HepG2 (cell line): ENCODE measurements around the gene RNF40. TPM values are rescaled to one million over a fixed set of nuclear protein-coding genes. Genes with fewer than 3 reads are reported as not detected.

Source experiments
- DNMT1 ChIP-seq: sonication (generic); formaldehyde crosslinking; IDR thresholded peaks from 2 replicates; pipeline ENCODE4 v1.5.1; 2020; ENCODE audit warnings: mild to moderate bottlenecking, missing genetic modification reagents
- FOXC1 ChIP-seq: sonication (generic); formaldehyde crosslinking; IDR thresholded peaks from 2 replicates; pipeline ENCODE4 v1.8.0; 2022; ENCODE audit warnings: mild to moderate bottlenecking, missing genetic modification reagents, borderline replicate concordance
- FOXK2 ChIP-seq: fragments of 450-650 bp; IDR thresholded peaks from 2 replicates; pipeline ENCODE4 v1.6.1; 2016
- HOXA9 ChIP-seq: sonication (generic); formaldehyde crosslinking; IDR thresholded peaks from 2 replicates; pipeline ENCODE4 v1.8.1; 2022; ENCODE audit warnings: missing genetic modification reagents, mild to moderate bottlenecking, moderate library complexity, borderline replicate concordance
- KDM5A ChIP-seq: fragments of 200-600 bp; sonication (generic); IDR thresholded peaks from 2 replicates; pipeline ENCODE4 v1.7.0; 2018; ENCODE audit warnings: antibody characterized with exemption, mild to moderate bottlenecking, low read length, borderline replicate concordance
- KLF11 ChIP-seq: IDR thresholded peaks from 2 replicates; pipeline ENCODE4 v1.6.1; 2016; ENCODE audit warnings: missing compliant biosample characterization
- KLF12 ChIP-seq: sonication (generic); formaldehyde crosslinking; IDR thresholded peaks from 2 replicates; pipeline ENCODE4 v1.4.0; 2020; ENCODE audit warnings: missing genetic modification reagents, borderline replicate concordance
- LCORL ChIP-seq, 2 experiments: fragments of 450-650 bp in 1 of 2; sonication (generic) in 1 of 2; formaldehyde crosslinking in 1 of 2; IDR thresholded peaks; 2 replicates each; pipeline versions ENCODE4 v1.5.0 to v1.6.1; 2017 to 2020; ENCODE audit warnings: antibody characterized with exemption in 1 of 2, missing genetic modification reagents in 1 of 2
- MAFG ChIP-seq: sonication (generic); formaldehyde crosslinking; IDR thresholded peaks from 2 replicates; pipeline ENCODE4 v1.5.1; 2020; ENCODE audit warnings: mild to moderate bottlenecking, missing genetic modification reagents
- MXI1 ChIP-seq: IDR thresholded peaks from 3 replicates; pipeline ENCODE4 v1.6.1; 2012; ENCODE audit warnings: low read depth, low read length, inconsistent platforms, borderline replicate concordance
- NAIF1 ChIP-seq: sonication (generic); formaldehyde crosslinking; IDR thresholded peaks from 2 replicates; pipeline ENCODE4 v1.5.0; 2020; ENCODE audit warnings: mild to moderate bottlenecking, missing genetic modification reagents, borderline replicate concordance
- PHF5A ChIP-seq: IDR thresholded peaks from one replicate; pipeline ENCODE4 v1.6.1; 2018; ENCODE audit warnings: low read depth, missing genetic modification reagents; ENCODE audit not compliant: unreplicated experiment
- POLR2A ChIP-seq, 2 experiments: IDR thresholded peaks; 2 replicates each; pipeline ENCODE4 v1.6.1; 2011; ENCODE audit warnings: low read depth in 2 of 2, low read length in 2 of 2, mild to moderate bottlenecking in 1 of 2, moderate library complexity in 1 of 2; ENCODE audit not compliant: insufficient read depth in 1 of 2
- RBFOX2 ChIP-seq: fragments of 200-400 bp; formaldehyde crosslinking; IDR thresholded peaks from 2 replicates; pipeline ENCODE4 v1.6.1; 2017; ENCODE audit warnings: low read depth, mild to moderate bottlenecking, low read length
- SNRNP70 ChIP-seq: fragments of 200-400 bp; formaldehyde crosslinking; IDR thresholded peaks from 2 replicates; pipeline ENCODE4 v1.6.1; 2017; ENCODE audit warnings: mild to moderate bottlenecking, low read depth, low read length, moderate library complexity
- SP1 ChIP-seq, 2 experiments: fragments of 450-650 bp in 1 of 2; sonication (generic) in 1 of 2; formaldehyde crosslinking in 1 of 2; IDR thresholded peaks; 2 replicates each; pipeline versions ENCODE4 v1.4.0 to v1.6.1; 2016 to 2020; ENCODE audit warnings: missing genetic modification reagents in 1 of 2
- TCF12 ChIP-seq, 2 experiments: fragments of 450-650 bp in 1 of 2; sonication (generic) in 1 of 2; formaldehyde crosslinking in 1 of 2; IDR thresholded peaks; 2 replicates each; pipeline versions ENCODE4 v1.6.1 to v1.8.0; 2017 to 2022; ENCODE audit warnings: antibody characterized with exemption in 1 of 2, mild to moderate bottlenecking in 1 of 2, missing genetic modification reagents in 1 of 2, moderate library complexity in 1 of 2
- YEATS2 ChIP-seq: sonication (generic); formaldehyde crosslinking; IDR thresholded peaks from 2 replicates; pipeline ENCODE4 v1.4.0; 2020; ENCODE audit warnings: missing genetic modification reagents, borderline replicate concordance
- ZKSCAN5 ChIP-seq: sonication (generic); formaldehyde crosslinking; IDR thresholded peaks from 2 replicates; pipeline ENCODE4 v1.5.1; 2020; ENCODE audit warnings: mild to moderate bottlenecking, missing genetic modification reagents
- ZSCAN25 ChIP-seq: sonication (generic); formaldehyde crosslinking; IDR thresholded peaks from 2 replicates; pipeline ENCODE4 v1.8.0; 2022; ENCODE audit warnings: mild to moderate bottlenecking, missing genetic modification reagents
- ZSCAN30 ChIP-seq: sonication (generic); formaldehyde crosslinking; IDR thresholded peaks from 2 replicates; pipeline ENCODE4 v1.5.0; 2020; ENCODE audit warnings: mild to moderate bottlenecking, missing genetic modification reagents
- polyA plus RNA-seq, 8 experiments: library from polyadenylated mRNA; depleted of rRNA in 3 of 8; stranded (reverse) in 7 of 8; unstranded in 1 of 8; fragments of >200 nt; fragmentation: Illumina TruSeq in 4 of 8; extraction: Trizol in 4 of 8; gene quantifications; 2 replicates each; pipeline versions ENCODE4 v1.2.1 to v1.2.3, GENCODE V29; 2011 to 2016; ENCODE audit warnings: low read depth in 4 of 8, missing spikeins in 1 of 8, mixed read lengths in 1 of 8; ENCODE audit not compliant: insufficient read depth in 1 of 8
- total RNA-seq, 5 experiments: library from RNA; depleted of rRNA; stranded (reverse); fragments of >200 nt; fragmentation: Illumina TruSeq; extraction: Trizol; gene quantifications; 2 replicates each; pipeline ENCODE4 v1.2.3, GENCODE V29; 2016; ENCODE audit warnings: low read depth in 1 of 5
- TF ChIP-seq, protein P1 (sequence below): sonication (generic); formaldehyde crosslinking; IDR thresholded peaks from 2 replicates; pipeline ENCODE4 v1.4.0; 2020; ENCODE audit warnings: mild to moderate bottlenecking, missing genetic modification reagents
- TF ChIP-seq, protein P2 (sequence below): sonication (generic); formaldehyde crosslinking; conservative IDR thresholded peaks from 2 replicates; pipeline ENCODE4 v1.8.1; 2023; ENCODE audit warnings: missing genetic modification reagents
- TF ChIP-seq, protein P3 (sequence below): sonication (generic); formaldehyde crosslinking; IDR thresholded peaks from 2 replicates; pipeline ENCODE4 v1.4.0; 2020; ENCODE audit warnings: mild to moderate bottlenecking, missing genetic modification reagents

Gene RNF40
- total and polyA plus RNA-seq, 2 of the 13 experiments (the other 11 are each of a cell fraction or from before 2014, with no cell fraction given), result 84.0 to 85.6 TPM

DNA sequence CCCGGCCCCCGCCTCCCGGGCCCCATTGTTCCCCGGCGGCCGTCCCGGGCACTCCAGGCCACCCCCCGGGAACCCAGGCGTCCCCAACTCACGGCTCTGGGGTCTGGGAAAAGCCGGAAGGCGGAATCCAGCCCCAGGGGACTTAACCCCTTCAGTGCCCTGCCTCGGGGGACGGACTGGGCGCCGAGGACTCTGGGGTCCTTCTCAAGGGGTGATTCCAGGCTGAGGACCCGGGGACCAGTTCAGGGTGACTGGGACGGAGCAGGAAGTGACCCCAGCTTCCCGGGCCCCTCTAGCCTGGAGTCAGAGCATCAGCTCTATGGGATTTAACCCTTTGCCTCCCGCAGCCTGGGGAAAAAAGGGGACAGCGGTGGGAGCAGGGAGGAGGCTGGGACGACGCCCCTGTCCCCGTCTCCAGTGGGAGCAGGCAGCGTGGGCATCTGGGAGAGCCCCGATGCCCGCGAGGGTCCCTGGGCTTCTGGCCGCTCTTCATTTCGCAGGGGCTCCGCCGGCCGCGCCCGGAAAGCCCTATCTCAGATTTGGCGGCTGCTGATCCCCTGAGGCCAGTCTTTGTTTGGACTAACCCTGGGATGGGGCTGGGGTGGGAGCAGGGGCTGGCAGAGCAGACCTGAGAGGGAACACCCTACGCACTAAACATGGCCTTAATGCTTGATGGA lies 25.0 kb downstream of the RNF40 start, which contains the start of gene ZNF629 (continued):
- TF ChIP-seq, protein P1, sequence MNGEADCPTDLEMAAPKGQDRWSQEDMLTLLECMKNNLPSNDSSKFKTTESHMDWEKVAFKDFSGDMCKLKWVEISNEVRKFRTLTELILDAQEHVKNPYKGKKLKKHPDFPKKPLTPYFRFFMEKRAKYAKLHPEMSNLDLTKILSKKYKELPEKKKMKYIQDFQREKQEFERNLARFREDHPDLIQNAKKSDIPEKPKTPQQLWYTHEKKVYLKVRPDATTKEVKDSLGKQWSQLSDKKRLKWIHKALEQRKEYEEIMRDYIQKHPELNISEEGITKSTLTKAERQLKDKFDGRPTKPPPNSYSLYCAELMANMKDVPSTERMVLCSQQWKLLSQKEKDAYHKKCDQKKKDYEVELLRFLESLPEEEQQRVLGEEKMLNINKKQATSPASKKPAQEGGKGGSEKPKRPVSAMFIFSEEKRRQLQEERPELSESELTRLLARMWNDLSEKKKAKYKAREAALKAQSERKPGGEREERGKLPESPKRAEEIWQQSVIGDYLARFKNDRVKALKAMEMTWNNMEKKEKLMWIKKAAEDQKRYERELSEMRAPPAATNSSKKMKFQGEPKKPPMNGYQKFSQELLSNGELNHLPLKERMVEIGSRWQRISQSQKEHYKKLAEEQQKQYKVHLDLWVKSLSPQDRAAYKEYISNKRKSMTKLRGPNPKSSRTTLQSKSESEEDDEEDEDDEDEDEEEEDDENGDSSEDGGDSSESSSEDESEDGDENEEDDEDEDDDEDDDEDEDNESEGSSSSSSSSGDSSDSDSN, result peak; percentile 82
- TF ChIP-seq DNMT1 (CRISPR knock-in tag) (0 out of 2 replicates have a peak, but pooled peaks have one; percentile 15), MXI1 (peak; percentile 44; the same call in 1 of the 3 replicates), HOXA9 (CRISPR knock-in tag) (peak; percentile 88; the same call in 1 of the 2 replicates), RBFOX2 (peak; percentile 69), SNRNP70 (no peak), POLR2A (IDR thresholded peaks at IDR 0.05; ENCODE audit: insufficient read depth in 1 of 2, low read depth in 2 of 2, low read length in 2 of 2) (peak; percentile 47 to 52), KLF11 (CRISPR knock-in tag) (peak; percentile 83; the same call in 1 of the 2 replicates), TCF12 (IDR thresholded peaks at IDR 0.05) (no peak), TCF12 (CRISPR knock-in tag; IDR thresholded peaks at IDR 0.05) (0 out of 2 replicates have a peak, but pooled peaks have one; percentile 52), FOXK2 (no peak), SP1 (IDR thresholded peaks at IDR 0.05) (no peak), SP1 (CRISPR knock-in tag; IDR thresholded peaks at IDR 0.05) (peak; percentile 18; the same call in 1 of the 2 replicates), ZSCAN30 (peak; percentile 75; the same call in 1 of the 2 replicates), KDM5A (peak; percentile 85), FOXC1 (CRISPR knock-in tag) (peak; percentile 92; the same call in 1 of the 2 replicates), KLF12 (CRISPR knock-in tag) (peak; percentile 61; the same call in 1 of the 2 replicates), MAFG (CRISPR knock-in tag) (no peak), PHF5A (CRISPR knock-in tag) (no peak), LCORL (IDR thresholded peaks at IDR 0.05) (no peak), LCORL (CRISPR knock-in tag; IDR thresholded peaks at IDR 0.05) (peak; percentile 95), YEATS2 (peak; percentile 82), ZSCAN25 (CRISPR knock-in tag) (peak; percentile 52; the same call in 1 of the 2 replicates), NAIF1 (CRISPR knock-in tag) (no peak; the same call in 1 of the 2 replicates), ZKSCAN5 (no peak)
- TF ChIP-seq, protein P2, sequence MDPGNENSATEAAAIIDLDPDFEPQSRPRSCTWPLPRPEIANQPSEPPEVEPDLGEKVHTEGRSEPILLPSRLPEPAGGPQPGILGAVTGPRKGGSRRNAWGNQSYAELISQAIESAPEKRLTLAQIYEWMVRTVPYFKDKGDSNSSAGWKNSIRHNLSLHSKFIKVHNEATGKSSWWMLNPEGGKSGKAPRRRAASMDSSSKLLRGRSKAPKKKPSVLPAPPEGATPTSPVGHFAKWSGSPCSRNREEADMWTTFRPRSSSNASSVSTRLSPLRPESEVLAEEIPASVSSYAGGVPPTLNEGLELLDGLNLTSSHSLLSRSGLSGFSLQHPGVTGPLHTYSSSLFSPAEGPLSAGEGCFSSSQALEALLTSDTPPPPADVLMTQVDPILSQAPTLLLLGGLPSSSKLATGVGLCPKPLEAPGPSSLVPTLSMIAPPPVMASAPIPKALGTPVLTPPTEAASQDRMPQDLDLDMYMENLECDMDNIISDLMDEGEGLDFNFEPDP, result 0 out of 2 replicates have a peak, but pooled peaks have one; percentile 99
- TF ChIP-seq, protein P3, sequence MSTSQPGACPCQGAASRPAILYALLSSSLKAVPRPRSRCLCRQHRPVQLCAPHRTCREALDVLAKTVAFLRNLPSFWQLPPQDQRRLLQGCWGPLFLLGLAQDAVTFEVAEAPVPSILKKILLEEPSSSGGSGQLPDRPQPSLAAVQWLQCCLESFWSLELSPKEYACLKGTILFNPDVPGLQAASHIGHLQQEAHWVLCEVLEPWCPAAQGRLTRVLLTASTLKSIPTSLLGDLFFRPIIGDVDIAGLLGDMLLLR (CRISPR knock-in tag), result no peak; the same call in 1 of the 2 replicates
